Mucosa of rectum (tissue), 2 donors: Measurements from ENCODE around the gene FKBP6.
A peak's percentile ranks its signal among the peaks of the same experiment; 100 is the strongest.
"Not testable (repeated sequence)": the region's sequence is repeated elsewhere in the genome, so short reads cannot be mapped to it uniquely, and the experiment has no call there.

ENCODE experiments used
- H3K27ac ChIP-seq, 2 donors: one replicate each; pipeline ENCODE4 v1.7.0; 2013; ENCODE audit warnings: inconsistent platforms in 2 of 2, low read depth in 2 of 2, low read length in 2 of 2
- H3K27me3 ChIP-seq, 2 donors: one replicate each; pipeline ENCODE4 v1.7.0; 2013; ENCODE audit warnings: low read length in 2 of 2; ENCODE audit not compliant: control insufficient read depth in 2 of 2, insufficient read depth in 2 of 2
- H3K36me3 ChIP-seq, 2 donors: one replicate each; pipeline ENCODE4 v1.7.0; 2013; ENCODE audit warnings: low read length in 2 of 2; ENCODE audit not compliant: control insufficient read depth in 2 of 2, insufficient read depth in 2 of 2
- H3K4me1 ChIP-seq, 2 donors: one replicate each; pipeline ENCODE4 v1.7.0; 2013; ENCODE audit warnings: low read length in 2 of 2, mild to moderate bottlenecking in 1 of 2; ENCODE audit not compliant: control insufficient read depth in 2 of 2, insufficient read depth in 2 of 2
- H3K4me3 ChIP-seq, 2 donors: one replicate each; pipeline ENCODE4 v1.7.0; 2013; ENCODE audit warnings: low read length in 2 of 2
- H3K9ac ChIP-seq, 2 donors: one replicate each; pipeline ENCODE4 v1.7.0; 2013; ENCODE audit warnings: low read length in 2 of 2, low read depth in 1 of 2, mild to moderate bottlenecking in 1 of 2
- H3K9me3 ChIP-seq, 2 donors: one replicate each; pipeline ENCODE4 v1.7.0; 2013; ENCODE audit warnings: low read length in 2 of 2; ENCODE audit not compliant: control insufficient read depth in 2 of 2
- donor health status: healthy.
- donor health status: Normal muscosa, but diverticular disease.

The FKBP6 gene

GRCh38 chr7:73308074-73308664, 19.8 kb upstream of the FKBP6 start:
- Histone ChIP-seq H3K9me3 (no peaks in the 10 kb centered on the region), H3K4me3 (peak overlapping the region; percentile 73 to 87), H3K27ac (peak overlapping the region in 1 of 2 donors; percentile 38), H3K9ac (peak overlapping the region; percentile 60 to 63), H3K4me1 (peaks cover 0 to 13% of the 10 kb centered on the region in 2 donors), H3K36me3 (peaks cover 21 to 25% of the 10 kb centered on the region in 2 donors), H3K27me3 (no peaks in the 10 kb centered on the region)

- Histone ChIP-seq H3K4me1 (peaks cover 0 to 13% of the 10 kb centered on the region in 2 donors), H3K4me3 (peak within 1 kb of the TSS; percentile 73 to 87), H3K9me3 (no peaks in the 10 kb centered on the region), H3K27ac (peak within 1 kb of the TSS in 1 of 2 donors; percentile 38), H3K36me3 (peaks cover 19 to 25% of the 10 kb centered on the region in 2 donors), H3K9ac (peak within 1 kb of the TSS; percentile 60 to 63), H3K27me3 (no peaks in the 10 kb centered on the region)
Measured at GRCh38 chr7:73308665-73309214, 19.2 kb upstream of the FKBP6 start, which contains the start of gene NSUN5. Gene NSUN5, minus strand, starts transcription at chr7:73308826. Its CDS starts 36 bp downstream, at chr7:73308790.

DNA sequence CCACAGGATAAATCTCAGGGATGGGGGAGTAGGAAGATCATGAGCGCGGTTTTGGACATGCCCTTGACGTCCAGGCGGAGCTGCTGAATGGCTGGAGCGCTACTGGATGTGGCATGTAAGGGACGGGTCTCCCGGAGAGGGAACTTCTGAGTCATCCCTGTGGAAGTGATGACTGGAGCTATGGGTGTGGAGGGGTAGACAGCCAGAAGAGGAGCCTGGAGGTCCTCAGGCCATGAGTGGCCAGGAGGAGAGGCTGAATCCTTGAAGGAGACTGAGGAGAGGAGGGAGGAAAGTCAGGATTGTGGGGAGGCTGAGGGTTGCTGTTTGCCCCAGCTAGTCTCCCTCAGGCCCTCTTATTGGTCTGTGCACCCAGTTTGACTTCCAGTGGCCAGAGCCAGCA, 16.5 kb upstream of the FKBP6 start:
- H3K4me3 ChIP-seq, H3K9ac ChIP-seq, H3K27ac ChIP-seq, H3K27me3 ChIP-seq, H3K36me3 ChIP-seq, H3K9me3 ChIP-seq: not testable (repeated sequence)
- peaks cover 0 to 13% of the 10 kb centered on the region in 2 donors for H3K4me1 ChIP-seq

- Histone ChIP-seq H3K36me3 (no peaks in the 10 kb centered on the region), H3K9ac (no peak overlapping the region), H3K27ac (no peak overlapping the region), H3K27me3 (no peaks in the 10 kb centered on the region), H3K4me1 (peaks cover 0 to 7% of the 10 kb centered on the region in 2 donors), H3K4me3 (no peak overlapping the region), H3K9me3 (no peaks in the 10 kb centered on the region)
Measured at GRCh38 chr7:73312831-73313520, 15.0 kb upstream of the FKBP6 start.

GRCh38 chr7:73313521-73313906, 14.4 kb upstream of the FKBP6 start:
- Histone ChIP-seq H3K9me3 (no peaks in the 10 kb centered on the region), H3K27me3 (no peaks in the 10 kb centered on the region), H3K4me3 (no peak overlapping the region), H3K4me1 (peaks cover 0 to 5% of the 10 kb centered on the region in 2 donors), H3K36me3 (no peaks in the 10 kb centered on the region), H3K27ac (no peak overlapping the region), H3K9ac (no peak overlapping the region)

DNA sequence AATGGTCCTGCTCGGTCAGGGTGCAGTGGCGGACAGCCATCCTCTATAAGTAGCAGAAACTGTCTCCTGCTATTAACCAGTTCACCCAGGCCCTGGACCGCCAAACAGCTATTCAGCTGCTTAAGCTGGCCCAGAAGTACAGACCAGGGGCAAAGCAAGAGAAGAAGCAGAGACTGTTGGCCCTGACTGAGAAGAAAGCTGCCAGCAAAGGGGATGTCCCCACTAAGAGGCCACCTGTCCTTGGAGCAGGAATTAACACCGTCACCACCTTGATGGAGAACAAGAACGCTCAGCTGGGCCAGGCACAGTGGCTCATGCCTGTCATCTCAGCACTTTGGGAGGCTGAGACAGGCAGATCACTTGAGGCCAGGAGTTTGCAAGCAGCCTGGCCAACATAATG, 13.7 kb upstream of the FKBP6 start:
- H3K4me3 ChIP-seq: no peak overlapping the region
- no peak overlapping the region for H3K27ac ChIP-seq
- peaks cover 0 to 2% of the 10 kb centered on the region in 2 donors for H3K4me1 ChIP-seq
- no peak overlapping the region for H3K9ac ChIP-seq
- no peaks in the 10 kb centered on the region for H3K27me3 ChIP-seq
- H3K9me3 ChIP-seq: no peaks in the 10 kb centered on the region
- no peaks in the 10 kb centered on the region for H3K36me3 ChIP-seq

GRCh38 chr7:73316521-73316920, 11.4 kb upstream of the FKBP6 start:
- H3K36me3 ChIP-seq: no peaks in the 10 kb centered on the region
- no peak overlapping the region for H3K4me3 ChIP-seq
- H3K27ac ChIP-seq: no peak overlapping the region
- H3K9ac ChIP-seq: no peak overlapping the region
- H3K27me3 ChIP-seq: no peaks in the 10 kb centered on the region
- H3K9me3 ChIP-seq: no peaks in the 10 kb centered on the region
- H3K4me1 ChIP-seq: no peaks in the 10 kb centered on the region

- H3K27ac ChIP-seq, H3K36me3 ChIP-seq, H3K4me1 ChIP-seq, H3K27me3 ChIP-seq, H3K9ac ChIP-seq, H3K4me3 ChIP-seq, H3K9me3 ChIP-seq: not testable (repeated sequence)
Measured at GRCh38 chr7:73318656-73319204, 9.2 kb upstream of the FKBP6 start.

DNA sequence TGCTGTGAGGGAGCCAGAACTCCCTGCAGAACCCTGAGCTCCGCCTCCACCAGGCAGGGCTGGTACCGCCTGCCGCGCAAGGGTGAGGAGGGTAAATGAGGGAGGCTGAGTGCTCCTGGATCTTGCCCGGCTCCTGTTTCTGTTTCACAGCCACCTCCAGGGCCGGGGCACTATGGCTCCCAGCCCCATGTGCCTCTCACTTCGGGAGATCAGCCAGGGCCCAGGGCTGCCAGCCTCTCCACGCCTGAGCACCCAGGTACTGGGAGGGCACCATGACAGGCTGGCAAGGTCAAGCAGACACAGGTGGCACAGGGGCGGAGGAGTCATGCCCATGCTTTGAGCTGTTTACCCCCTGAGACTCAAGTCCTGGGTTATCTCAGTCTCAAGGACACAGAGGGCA, 8.4 kb upstream of the FKBP6 start:
- not testable (repeated sequence) for H3K27me3 ChIP-seq, H3K9me3 ChIP-seq, H3K9ac ChIP-seq, H3K27ac ChIP-seq, H3K36me3 ChIP-seq, H3K4me1 ChIP-seq, H3K4me3 ChIP-seq

DNA sequence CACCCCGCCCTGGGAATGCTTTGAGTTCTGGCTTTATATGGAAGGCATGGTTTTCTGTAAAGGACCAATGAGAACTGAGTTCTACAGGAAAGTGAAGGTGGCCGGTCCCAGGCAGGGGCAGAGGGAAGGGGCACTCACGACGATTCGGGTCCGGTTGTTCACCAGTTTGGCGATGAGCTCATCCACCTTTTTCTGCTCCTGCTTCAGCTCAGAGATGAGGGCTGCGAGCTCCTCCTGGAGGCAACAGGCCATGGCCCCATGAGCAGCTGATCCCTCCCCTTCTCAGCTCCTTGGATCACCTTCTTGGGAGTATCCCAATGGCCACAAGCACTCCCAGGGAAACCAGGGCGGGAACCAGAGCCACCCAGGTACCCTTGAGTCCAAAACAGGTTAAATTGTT, 8.0 kb upstream of the FKBP6 start:
- not testable (repeated sequence) for H3K27ac ChIP-seq, H3K36me3 ChIP-seq

More for the DNA sequence above, 8.0 kb upstream of the FKBP6 start:
- H3K27me3 ChIP-seq, H3K9me3 ChIP-seq, H3K9ac ChIP-seq, H3K4me3 ChIP-seq, H3K4me1 ChIP-seq: not testable (repeated sequence)
